ENCODE measurements around the gene TTBK2.
A peak's percentile ranks its signal among the peaks of the same experiment; 100 is the strongest.
"Not testable (repeated sequence)": the region's sequence is repeated elsewhere in the genome, so short reads cannot be mapped to it uniquely, and the experiment has no call there.

Gene TTBK2

GRCh38 chr15:42920519-42921341 lies at the start of gene TTBK2:
Gene TTBK2, minus strand, starts transcription at chr15:42920778. Its CDS starts 42,161 bp downstream, at chr15:42878617.
- peak; percentile 84 to 98 for DNase-seq

- DNase-seq: no peak
Measured at GRCh38 chr15:42964476-42964875, 43.9 kb upstream of the TTBK2 start.

- DNase-seq: no peak
Measured at GRCh38 chr15:42955518-42955917, 34.9 kb upstream of the TTBK2 start.

GRCh38 chr15:42954291-42954690 lies 33.7 kb upstream of the TTBK2 start:
- no peak for DNase-seq

DNA sequence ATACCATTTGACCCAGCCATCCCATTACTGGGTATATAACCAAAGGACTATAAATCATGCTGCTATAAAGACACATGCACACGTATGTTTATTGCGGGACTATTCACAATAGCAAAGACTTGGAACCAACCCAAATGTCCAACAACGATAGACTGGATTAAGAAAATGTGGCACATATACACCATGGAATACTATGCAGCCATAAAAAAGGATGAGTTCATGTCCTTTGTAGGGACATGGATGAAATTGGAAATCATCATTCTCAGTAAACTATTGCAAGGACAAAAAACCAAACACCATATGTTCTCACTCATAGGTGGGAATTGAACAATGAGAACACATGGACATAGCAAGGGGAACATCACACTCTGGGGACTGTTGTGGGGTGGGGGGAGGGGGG lies 28.3 kb upstream of the TTBK2 start:
- DNase-seq: not testable (repeated sequence)

- no peak for DNase-seq
Measured at GRCh38 chr15:42940527-42940926, 19.9 kb upstream of the TTBK2 start.

GRCh38 chr15:42939841-42940240 lies 19.3 kb upstream of the TTBK2 start:
- no peak for DNase-seq

GRCh38 chr15:42937143-42937542 lies 16.6 kb upstream of the TTBK2 start:
- DNase-seq: no peak

DNA sequence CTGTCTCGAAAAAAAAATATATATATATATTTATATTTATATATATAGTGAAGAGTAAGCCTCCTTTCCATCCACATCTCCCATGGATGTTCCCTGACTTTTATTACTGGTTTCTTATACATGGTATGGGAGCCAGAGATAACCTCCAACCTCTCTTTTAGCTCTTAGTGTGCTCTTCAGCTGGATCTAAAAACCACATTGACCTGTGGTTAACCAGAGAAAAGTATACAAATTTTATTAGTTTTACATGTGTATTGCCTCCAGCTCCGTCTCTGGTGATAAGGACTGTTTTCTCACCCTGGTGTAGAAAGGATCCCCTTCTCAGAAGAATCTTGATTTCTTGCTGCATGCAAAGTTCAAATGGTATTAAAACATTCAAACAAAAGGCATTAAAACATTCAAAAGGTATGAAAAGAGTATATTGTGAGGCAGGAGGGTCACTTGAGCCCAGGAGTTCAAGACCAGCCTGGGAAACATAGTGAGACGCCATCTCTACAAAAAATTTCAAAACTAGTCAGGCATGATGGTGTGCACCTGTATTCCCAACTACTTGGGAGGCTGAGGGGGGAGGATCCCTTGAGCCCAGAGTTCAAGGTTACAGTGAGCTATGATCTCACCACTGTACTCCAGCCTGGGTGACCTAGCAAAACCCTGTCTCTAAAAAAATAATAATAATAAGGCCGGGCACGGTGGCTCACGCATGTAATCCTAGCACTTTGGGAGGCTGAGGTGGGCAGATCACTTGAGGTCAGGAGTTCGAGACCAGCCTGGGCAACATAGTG lies 13.5 kb upstream of the TTBK2 start:
- DNase-seq: no peak

DNA sequence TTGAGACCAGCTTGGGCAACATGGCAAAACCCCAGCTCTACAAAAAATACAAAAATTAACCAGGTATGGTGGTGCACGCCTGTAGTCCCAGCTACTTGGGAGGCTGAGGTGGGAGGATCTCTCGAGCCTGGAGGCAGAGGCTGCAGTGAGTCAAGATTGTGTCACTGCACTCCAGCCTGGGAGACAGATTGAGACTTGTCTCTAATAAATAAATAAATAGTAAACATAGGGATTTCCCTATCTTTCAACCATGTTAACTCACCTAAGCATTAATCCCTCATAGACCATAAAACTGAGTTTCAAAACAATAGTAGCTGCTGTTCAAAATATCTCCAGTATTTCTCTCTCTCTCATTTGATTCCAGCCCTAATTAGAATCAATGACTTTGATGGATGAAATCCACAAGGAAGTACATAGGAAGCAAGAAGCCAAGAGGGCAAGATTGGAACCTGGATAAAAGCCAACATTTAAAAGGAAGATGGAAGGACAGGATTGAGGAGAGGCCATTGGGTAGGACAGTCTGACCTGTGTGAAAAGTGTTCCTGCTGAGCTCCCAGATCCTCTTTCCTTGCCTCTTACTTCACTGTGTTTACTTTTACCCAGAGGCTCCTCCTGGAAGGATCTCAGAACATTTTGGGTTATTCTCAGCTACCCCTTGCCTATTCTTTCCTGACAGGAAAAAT lies 12.4 kb upstream of the TTBK2 start:
- DNase-seq: no peak

DNA sequence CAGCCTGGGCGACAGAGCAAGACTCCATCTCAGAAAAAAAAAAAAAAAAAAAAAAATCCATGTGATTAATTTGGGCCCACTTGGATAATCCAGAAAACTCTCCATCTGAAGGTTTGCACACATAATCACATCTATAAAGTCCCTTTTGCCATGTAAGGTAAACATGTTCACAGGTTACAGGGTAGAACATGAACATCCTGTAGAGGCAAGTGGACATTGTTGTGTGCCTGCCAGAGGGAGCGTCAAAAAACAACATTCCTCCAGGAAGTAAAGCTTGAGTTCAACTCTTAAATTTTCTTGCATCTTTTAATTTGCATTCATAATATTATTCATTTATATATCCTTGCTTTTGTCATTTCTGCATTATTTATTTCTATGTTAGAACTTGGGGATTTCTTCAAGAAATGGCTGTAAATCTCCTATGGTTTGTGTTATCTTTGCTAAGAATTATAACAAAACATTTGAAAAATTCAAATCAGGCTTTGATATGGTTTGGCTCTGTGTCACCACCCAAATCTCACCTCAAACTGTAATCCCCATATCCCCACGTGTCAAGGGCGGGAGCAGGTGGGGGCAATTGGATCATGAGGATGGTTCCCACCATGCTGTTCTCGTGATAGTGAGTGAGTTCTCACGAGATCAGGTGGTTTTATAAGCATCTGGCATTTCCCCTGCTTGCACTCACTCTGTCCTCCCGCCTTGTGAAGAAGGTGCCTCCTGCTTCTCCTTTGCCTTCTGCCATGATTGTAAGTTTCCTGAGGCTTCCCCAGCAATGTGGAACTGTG lies 11.3 kb upstream of the TTBK2 start:
- DNase-seq: no peak

DNA sequence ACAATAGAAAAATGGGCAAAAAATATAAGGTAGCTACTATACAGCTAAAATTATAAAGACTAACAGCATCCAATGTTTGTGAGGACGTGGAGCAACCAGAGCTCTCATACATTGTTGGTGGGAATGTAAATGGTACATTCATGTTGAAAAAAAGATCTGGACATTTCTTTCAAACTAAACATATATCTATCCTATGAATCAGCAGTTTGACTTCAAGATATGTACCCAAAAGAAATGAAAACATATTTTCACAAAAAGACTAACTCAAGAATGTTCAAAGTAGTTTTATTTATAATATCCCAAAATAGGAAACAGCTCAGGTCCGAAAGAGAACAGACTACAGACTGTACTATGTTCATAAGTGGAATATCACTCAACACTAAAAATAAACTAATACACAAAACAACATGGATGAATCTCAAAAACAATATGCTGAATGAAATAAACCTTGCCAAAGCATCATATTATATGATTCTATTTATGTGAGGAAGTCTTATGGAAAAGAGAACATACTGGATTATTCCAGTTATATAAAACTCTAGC lies 8.8 kb upstream of the TTBK2 start:
- DNase-seq: no peak

DNA sequence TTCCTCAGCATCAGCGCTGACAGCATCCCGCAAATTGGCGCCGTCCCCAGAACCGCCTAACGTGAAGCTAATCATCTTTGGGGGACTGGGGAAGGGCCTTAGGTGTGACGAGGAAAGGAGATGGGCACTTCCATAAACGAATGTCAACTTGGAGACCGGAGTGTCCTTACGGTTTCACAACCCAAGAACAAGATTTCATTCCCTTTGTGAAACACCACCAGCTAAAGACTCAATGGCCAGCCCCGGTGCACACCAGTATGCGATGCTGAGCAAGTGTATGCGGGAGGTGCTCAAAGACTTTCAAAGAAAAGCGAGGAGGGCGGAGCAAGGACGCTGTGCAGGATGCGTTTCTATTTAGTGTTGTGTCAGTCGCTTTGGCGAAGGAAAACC lies 759 bp upstream of the TTBK2 start:
- DNase-seq: no peak

DNA sequence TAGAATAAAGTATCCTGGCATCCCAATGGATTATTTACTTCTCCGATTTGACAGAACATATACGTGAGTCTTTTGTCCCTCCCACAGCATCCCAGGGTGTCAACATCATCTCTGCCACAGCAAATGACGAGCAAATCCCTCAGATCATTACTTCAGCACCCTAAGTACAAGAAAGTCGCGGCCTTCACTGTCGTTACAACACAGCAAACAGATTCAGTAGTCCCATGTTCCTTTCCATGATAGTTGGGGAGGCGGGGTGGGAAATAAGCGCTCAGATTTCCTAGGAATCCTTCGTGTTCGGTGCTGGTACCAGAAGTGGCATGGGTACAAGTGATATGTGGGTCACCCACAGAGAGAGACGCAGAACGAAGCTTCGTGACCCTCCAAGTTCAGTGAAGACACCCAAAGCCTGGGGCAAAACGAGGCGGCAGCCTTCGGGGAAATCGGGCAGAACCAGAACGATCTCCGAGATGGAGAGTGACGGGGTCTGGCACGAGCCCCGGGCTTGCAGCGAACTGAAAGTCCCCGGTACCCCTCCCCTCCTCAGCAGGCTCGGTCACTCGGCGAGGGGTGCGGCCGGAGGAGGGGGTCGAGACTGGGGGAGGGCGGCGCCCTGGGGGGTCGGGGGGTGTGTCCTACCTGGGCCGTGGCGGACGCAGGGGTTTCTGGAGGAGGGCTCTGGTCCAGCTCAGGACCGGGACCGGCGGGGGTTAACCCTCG lies 619 bp downstream of the TTBK2 start:
- peak in 1 of 2 experiments; percentile 34 for DNase-seq

DNA sequence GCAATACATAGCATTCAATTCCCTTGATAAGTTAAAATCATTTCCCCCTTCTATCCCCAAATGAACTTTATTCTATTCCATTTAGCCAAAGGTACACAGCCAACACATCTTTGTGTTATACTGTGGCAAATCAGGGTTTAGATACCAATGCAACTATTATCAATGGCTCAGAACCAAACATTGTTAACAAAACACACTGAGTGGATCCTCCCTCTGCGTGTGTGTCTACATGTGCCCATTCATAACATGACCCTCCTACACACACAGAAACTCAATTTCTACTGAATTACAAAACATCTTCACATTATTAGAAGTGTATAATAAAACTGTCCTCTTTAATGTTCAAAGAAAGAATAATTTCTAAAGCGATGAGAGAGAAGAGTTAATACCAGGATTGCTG lies 1.3 kb downstream of the TTBK2 start:
- DNase-seq: no peak

- DNase-seq: no peak
Measured at GRCh38 chr15:42918047-42918446, 2.5 kb downstream of the TTBK2 start.

DNA sequence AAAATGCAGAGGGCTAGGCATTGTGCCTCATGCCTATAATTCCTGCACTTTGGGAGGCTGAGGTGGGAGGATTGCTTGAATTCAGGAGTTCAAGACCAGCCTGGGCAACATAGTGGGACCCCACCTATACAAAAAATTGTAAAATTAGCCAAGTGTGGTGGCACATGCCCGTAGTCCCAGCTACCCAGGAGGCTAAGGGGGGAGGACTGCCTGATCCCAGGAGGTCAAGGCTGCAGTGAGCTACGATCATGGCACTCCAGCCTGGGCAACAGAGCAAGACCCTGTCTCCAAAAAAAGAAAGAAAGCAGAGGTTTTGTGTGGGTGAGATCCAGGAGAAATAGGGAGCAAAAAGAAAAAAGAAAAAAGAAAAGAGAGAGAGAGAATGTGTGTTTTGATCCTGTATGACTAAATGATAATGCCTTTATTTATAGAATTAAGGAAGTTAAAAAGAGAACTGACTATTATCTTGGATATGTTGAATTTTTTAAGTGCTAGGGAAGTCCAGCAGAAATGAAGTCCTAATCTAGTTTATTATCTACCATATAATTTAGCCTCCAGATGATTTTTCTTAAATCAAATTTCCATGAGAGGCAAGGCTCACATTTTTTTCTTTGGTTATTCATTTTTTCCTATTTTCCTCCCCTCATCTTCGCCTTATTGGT lies 4.8 kb downstream of the TTBK2 start:
- DNase-seq: no peak

DNA sequence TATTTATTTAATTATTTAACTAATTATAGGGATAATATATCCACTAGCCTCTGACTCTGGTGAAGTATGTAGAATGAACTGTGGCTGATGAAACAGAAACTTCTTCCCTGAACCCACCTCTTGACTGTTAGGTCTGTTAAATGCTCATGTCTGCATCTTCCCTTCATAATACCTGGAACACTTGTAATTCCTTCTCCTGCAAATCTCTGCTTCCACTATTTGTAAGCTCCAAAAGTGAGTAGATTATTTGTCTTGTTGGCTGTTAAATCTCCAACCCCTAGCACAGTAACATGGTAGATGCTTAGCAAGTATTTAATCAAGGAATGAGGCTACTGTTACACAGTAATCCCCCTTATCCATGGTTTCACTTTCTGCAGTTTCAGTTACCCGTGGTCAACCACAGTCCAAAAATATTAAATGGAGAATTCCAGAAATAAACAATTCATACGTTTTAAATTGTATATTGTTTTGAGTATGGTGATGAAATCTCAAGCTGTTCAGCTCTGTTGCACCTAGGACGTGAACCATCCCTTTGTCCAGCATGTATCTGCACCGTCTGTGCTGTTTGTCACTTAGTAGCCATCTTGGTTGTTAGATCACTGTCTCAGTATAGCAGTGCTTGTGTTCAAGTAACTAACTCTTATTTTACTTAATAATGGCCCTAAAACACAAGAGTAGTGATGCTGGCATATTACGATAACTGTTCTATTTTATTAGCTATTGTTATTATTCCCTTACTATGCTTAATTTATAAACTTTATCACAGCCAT lies 5.7 kb downstream of the TTBK2 start:
- no peak for DNase-seq

- no peak for DNase-seq
Measured at GRCh38 chr15:42911058-42911592, 9.5 kb downstream of the TTBK2 start.

GRCh38 chr15:42908538-42908937 lies 12.0 kb downstream of the TTBK2 start:
- DNase-seq: no peak

Data from NCI-H446 (cell line).